Heart left ventricle (tissue), 13 donors: Measurements from ENCODE around the gene CCNY.

Experiments used
- CTCF ChIP-seq, 12 donors: fragments of 200-600 bp; sonication (generic) in 4 of 12; IDR thresholded peaks; one replicate each; pipeline versions ENCODE4 v1.5.0 to v1.8.0; 2018 to 2022; ENCODE audit warnings: antibody characterized with exemption in 12 of 12, mild to moderate bottlenecking in 5 of 12
- POLR2A ChIP-seq, 2 donors: fragments of 450-650 bp; IDR thresholded peaks; one replicate each; pipeline ENCODE4 v1.6.1; 2017; ENCODE audit warnings: antibody characterized with exemption in 2 of 2, mild to moderate bottlenecking in 2 of 2, moderate library complexity in 2 of 2
- donor health status: ischemic (EF 13 %, LVEDD 7.1; RV severe dilation, severe dysfunction).
- donor health status: DM: no; HTN: yes; CAD: no.
- donor health status: DM: no; HTN: no; CAD: no.
- donor health status: ischemic (EF 25% LVEDD 6.9; RV normal size, moderate dysfunction).
- donor health status: ischemic (EF 25% LVEDD 5.7; RV mildly dilated, moderate dysfunction).
- donor health status: ischemic (EF 35%, LVEDD 5.7; RV mildly dilated, moderate dysfunction).
- donor health status: nonischemic (EF 11% LVEDD 7.7; RV severe dilation, severe dysfunction).
- donor health status: DM: yes; HTN: yes; CAD: no.
- donor health status: PGD.
- donor health status: ischemic (EF 29% LVEDD 5.4; RV normal size, mild dysfunction).
- donor health status: nonischemic (EF 23%, LVEDD 6.1; RV moderate dilation, normal function).

DNA sequence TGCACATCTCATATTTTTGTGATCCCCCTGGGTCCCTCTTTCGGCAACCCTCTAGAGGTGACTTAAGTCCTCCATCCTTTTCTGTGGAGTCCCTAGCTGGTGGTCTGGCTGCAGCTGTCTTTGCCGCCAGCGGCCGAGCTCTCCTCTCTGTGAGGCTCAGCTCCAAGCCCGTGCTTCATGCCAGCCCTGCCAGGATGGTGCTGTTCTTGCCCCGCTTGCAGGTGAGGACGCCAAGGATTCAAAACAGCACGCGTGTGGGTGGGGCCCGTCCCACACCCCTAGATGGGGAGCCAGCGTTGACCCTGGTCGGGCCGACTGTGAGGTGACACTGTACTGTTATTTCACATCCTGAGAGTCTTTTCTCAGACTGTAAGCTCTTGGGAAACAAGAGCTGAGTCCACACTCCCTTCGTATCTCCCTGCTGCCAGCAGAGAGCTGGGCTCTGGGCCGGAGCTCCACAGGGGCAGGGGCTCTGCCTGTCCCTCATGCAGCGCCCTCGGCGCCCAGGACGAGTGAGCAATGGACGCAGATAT is 232.2 kb downstream of the CCNY start:
- no peak for TF ChIP-seq CTCF (IDR thresholded peaks at IDR 0.05)
- no peak for TF ChIP-seq POLR2A (IDR thresholded peaks at IDR 0.05)
